Endothelial cell of umbilical vein (primary cell): Measurements from ENCODE around the gene ZSWIM2. TPM values are rescaled to one million over a fixed set of nuclear protein-coding genes. Genes with fewer than 3 reads are reported as not detected.

Experiments
- BruUV-seq: library from RNA; stranded (reverse); fragments of 400-500 nt; replicated peaks from 2 replicates; lab custom pipeline; 2021; lab: Mats Ljungman, UMichigan
- CTCF ChIA-PET: fragments of 300-600, 350-600 bp; sonication (Branson Sonifier 250); formaldehyde crosslinking; loops from one replicate; lab custom pipeline; 2021; ENCODE audit warnings: antibody characterized with exemption, inconsistent platforms; lab: Charles Lee
- POLR2A ChIA-PET: fragments of 300-600, 350-600 bp; sonication (Branson Sonifier 250); formaldehyde crosslinking; loops from one replicate; lab custom pipeline; 2021; ENCODE audit warnings: antibody characterized with exemption, inconsistent platforms; lab: Charles Lee
- DNase-seq: peaks from one replicate; pipeline ENCODE4 v3.0.0-alpha.2; 2011; ENCODE audit warnings: low read depth, low spot score
- FAIRE-seq: peaks from 2 replicates; lab custom pipeline; 2011; peaks lifted over from hg19 to GRCh38; lab: Jason Lieb, UNC
- H2AFZ ChIP-seq: 2 replicates; pipeline ENCODE4 v1.6.0; 2012; ENCODE audit warnings: low read depth, low read length, control low read depth, inconsistent platforms
- H3K27ac ChIP-seq: 2 replicates; pipeline ENCODE4 v1.5.1; 2011; ENCODE audit warnings: low read depth, mild to moderate bottlenecking, control low read depth, low read length, moderate library complexity; ENCODE audit not compliant: insufficient read depth
- H3K27me3 ChIP-seq, 2 experiments: 2 replicates each; pipeline versions ENCODE4 v1.6.0 to v1.6.1; 2011; ENCODE audit warnings: low read length in 2 of 2, mixed read lengths in 1 of 2; ENCODE audit not compliant: control insufficient read depth in 2 of 2, insufficient read depth in 2 of 2
- H3K36me3 ChIP-seq, 2 experiments: 2 replicates in 1 of 2; 3 replicates in 1 of 2; pipeline ENCODE4 v1.5.1; 2011; ENCODE audit warnings: low read length in 2 of 2, mild to moderate bottlenecking in 1 of 2, moderate library complexity in 1 of 2; ENCODE audit not compliant: control insufficient read depth in 2 of 2, insufficient read depth in 2 of 2; ENCODE audit errors: extremely low read depth in 1 of 2
- H3K4me1 ChIP-seq: 3 replicates; pipeline ENCODE4 v1.5.1; 2011; ENCODE audit warnings: mild to moderate bottlenecking, low read length; ENCODE audit not compliant: control insufficient read depth, insufficient read depth; ENCODE audit errors: extremely low read depth
- H3K4me2 ChIP-seq: 2 replicates; pipeline ENCODE4 v1.6.1; 2011; ENCODE audit warnings: low read length, control low read depth, mixed read lengths; ENCODE audit not compliant: insufficient read depth
- H3K4me3 ChIP-seq, 3 experiments: fragments of 200-600 bp in 1 of 3; sonication (generic), shearing (Covaris generic) in 1 of 3; replicated peaks in 1 of 3; 2 replicates each; pipeline ENCODE4 v1.5.1; 2011 to 2016; ENCODE audit warnings: control low read depth in 3 of 3, low read length in 3 of 3, mild to moderate bottlenecking in 2 of 3, inconsistent platforms in 1 of 3, low read depth in 1 of 3, moderate library complexity in 1 of 3; ENCODE audit not compliant: insufficient read depth in 1 of 3
- H3K79me2 ChIP-seq: 2 replicates; pipeline ENCODE4 v1.6.0; 2012; ENCODE audit warnings: low read length, inconsistent platforms; ENCODE audit not compliant: control insufficient read depth, insufficient read depth
- H3K9ac ChIP-seq: replicated peaks from 2 replicates; pipeline ENCODE3; 2011; ENCODE audit warnings: low read length, control low read depth; ENCODE audit not compliant: insufficient read depth; ENCODE audit errors: extremely low read depth
- H3K9me1 ChIP-seq: replicated peaks from 3 replicates; pipeline ENCODE4 v1.6.0; 2011; ENCODE audit warnings: mild to moderate bottlenecking, low read length; ENCODE audit not compliant: control insufficient read depth, insufficient read depth; ENCODE audit errors: extremely low read depth
- H3K9me3 ChIP-seq: replicated peaks from 2 replicates; pipeline ENCODE4 v1.5.1; 2012; ENCODE audit warnings: low read length, inconsistent platforms; ENCODE audit not compliant: control insufficient read depth, insufficient read depth
- H4K20me1 ChIP-seq: replicated peaks from 2 replicates; pipeline ENCODE3; 2011; ENCODE audit warnings: mild to moderate bottlenecking, low read length; ENCODE audit not compliant: control insufficient read depth, insufficient read depth; ENCODE audit errors: extremely low read depth
- GATA2 ChIP-seq: IDR thresholded peaks from 2 replicates; pipeline ENCODE4 v1.7.0; 2011; ENCODE audit warnings: low read depth, mild to moderate bottlenecking, moderate library complexity, mixed read lengths, low read length; ENCODE audit not compliant: insufficient read length, insufficient read depth
- dilution Hi-C: fragments of 300-500 bp; cut with MboI; formaldehyde crosslinking; loops from one replicate; pipeline ENCODE4 v1.15.0; 2019; ENCODE audit warnings: low sequenced_read_pairs; ENCODE audit not compliant: extremely low pct_ligation_motif_present
- intact Hi-C: fragments of 100-400 bp; cut with micrococcal nuclease; formaldehyde crosslinking; loops from one replicate; pipeline ENCODE4 v1.10.0; 2022
- polyA plus RNA-seq, 4 experiments: library from polyadenylated mRNA; depleted of rRNA in 3 of 4; stranded (reverse) in 3 of 4; unstranded in 1 of 4; fragments of >200 nt; gene quantifications; 2 replicates each; pipeline versions ENCODE4 v1.2.1 to v1.2.3, GENCODE V29; 2011 to 2012; ENCODE audit warnings: missing spikeins in 1 of 4
- total RNA-seq: library from RNA; stranded (reverse); gene quantifications from 2 replicates; pipeline ENCODE4 v1.2.3, GENCODE V29; 2021
- TF ChIP-seq, protein P1 (sequence below), 2 donors: IDR thresholded peaks; 1 replicate in 1 of 2; 2 replicates in 1 of 2; pipeline ENCODE4 v1.5.1; 2011; ENCODE audit warnings: low read length in 2 of 2, mild to moderate bottlenecking in 2 of 2, moderate library complexity in 2 of 2, control low read depth in 1 of 2, inconsistent platforms in 1 of 2, low read depth in 1 of 2; ENCODE audit not compliant: insufficient read depth in 1 of 2; ENCODE audit errors: extremely low read depth in 1 of 2

ZSWIM2 gene
- total and polyA plus RNA-seq, 2 donors (not counting 3 experiments of a cell fraction or from before 2014, with no cell fraction given) = not detected

DNA sequence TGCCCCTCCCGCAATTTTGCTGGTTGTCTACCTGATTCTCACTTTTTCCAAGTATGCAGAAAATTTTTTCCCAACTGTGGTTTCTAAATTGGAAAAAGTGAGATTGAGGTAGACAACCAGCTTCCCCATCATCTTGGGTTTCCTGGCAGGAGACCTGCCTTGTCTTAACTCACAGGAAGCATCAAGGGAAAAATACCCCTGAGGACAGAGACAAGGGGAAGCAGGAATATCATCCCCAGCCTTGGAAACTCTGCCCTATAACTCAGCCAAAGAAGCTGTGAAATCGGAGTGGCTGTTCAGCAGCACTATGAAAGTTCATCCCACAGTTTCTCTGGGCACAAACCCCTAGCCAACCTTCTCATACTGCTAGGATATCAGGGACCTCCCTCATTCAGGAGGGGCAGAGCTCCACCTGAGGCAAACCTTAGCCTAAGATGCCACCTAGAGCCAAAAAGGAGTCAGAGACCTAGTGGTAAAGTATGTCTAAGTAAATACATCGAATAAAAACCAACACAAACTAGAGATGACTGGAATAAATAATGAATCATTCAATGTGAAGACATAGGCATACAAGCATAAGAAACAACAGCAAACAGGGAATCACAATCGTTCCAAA lies 68.2 kb downstream of the ZSWIM2 start:
- FAIRE-seq = no peak

More for the DNA sequence above, 68.2 kb downstream of the ZSWIM2 start:
- Histone ChIP-seq H3K79me2 (no peaks in the 10 kb centered on the region), H3K4me2 (no peak overlapping the region), H3K9ac (no peak overlapping the region), H3K4me1 (no peaks in the 10 kb centered on the region), H3K4me3 (no peak overlapping the region), H3K9me1 (no peaks in the 10 kb centered on the region), H2AFZ (no peak overlapping the region), H4K20me1 (no peaks in the 10 kb centered on the region), H3K27ac (no peak overlapping the region), H3K36me3 (no peaks in the 10 kb centered on the region), H3K9me3 (no peaks in the 10 kb centered on the region), H3K27me3 (peaks cover 0 to 4% of the 10 kb centered on the region in 2 experiments)
- CTCF ChIA-PET = interaction anchor here (0.6 to 1.0 kb wide), 2 partner anchors 12 to 139 kb away, joined by 3 to 4 read pairs; no protein-coding TSS in a partner anchor
- intact Hi-C loops = loop anchor here (10.0 kb wide), 1 partner anchor 276 kb away; no protein-coding TSS in a partner anchor
- BruUV-seq = no TSS peak
- dilution Hi-C loops = no loop called here
- POLR2A ChIA-PET = no interaction called here
- peak; percentile 30 for DNase-seq
- TF ChIP-seq GATA2 = no peak
- TF ChIP-seq, protein P1, sequence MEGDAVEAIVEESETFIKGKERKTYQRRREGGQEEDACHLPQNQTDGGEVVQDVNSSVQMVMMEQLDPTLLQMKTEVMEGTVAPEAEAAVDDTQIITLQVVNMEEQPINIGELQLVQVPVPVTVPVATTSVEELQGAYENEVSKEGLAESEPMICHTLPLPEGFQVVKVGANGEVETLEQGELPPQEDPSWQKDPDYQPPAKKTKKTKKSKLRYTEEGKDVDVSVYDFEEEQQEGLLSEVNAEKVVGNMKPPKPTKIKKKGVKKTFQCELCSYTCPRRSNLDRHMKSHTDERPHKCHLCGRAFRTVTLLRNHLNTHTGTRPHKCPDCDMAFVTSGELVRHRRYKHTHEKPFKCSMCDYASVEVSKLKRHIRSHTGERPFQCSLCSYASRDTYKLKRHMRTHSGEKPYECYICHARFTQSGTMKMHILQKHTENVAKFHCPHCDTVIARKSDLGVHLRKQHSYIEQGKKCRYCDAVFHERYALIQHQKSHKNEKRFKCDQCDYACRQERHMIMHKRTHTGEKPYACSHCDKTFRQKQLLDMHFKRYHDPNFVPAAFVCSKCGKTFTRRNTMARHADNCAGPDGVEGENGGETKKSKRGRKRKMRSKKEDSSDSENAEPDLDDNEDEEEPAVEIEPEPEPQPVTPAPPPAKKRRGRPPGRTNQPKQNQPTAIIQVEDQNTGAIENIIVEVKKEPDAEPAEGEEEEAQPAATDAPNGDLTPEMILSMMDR (IDR thresholded peaks at IDR 0.05; ENCODE audit: extremely low read depth in 1 of 2, insufficient read depth in 1 of 2, low read depth in 1 of 2, low read length in 2 of 2) = peak in 1 of 2 donors; percentile 11

Other genes with a start within 250 kb of the ZSWIM2 start
- gene FAM171B, start 155.1 kb downstream of the ZSWIM2 start, total RNA-seq = 11.6 and 14.0 TPM in 2 replicates
- gene FAM171B, start 155.1 kb downstream of the ZSWIM2 start, polyA plus RNA-seq = 2.5 and 2.9 TPM in 2 replicates